ENCODE results near the gene RNASE11. TPM values are rescaled to one million over a fixed set of nuclear protein-coding genes. Genes with fewer than 3 reads are reported as not detected.
"Not testable (repeated sequence)": the region's sequence is repeated elsewhere in the genome, so short reads cannot be mapped to it uniquely, and the experiment has no call there.

The RNASE11 gene
- total RNA-seq, 2 experiments from 2014 or later: not detected

DNA sequence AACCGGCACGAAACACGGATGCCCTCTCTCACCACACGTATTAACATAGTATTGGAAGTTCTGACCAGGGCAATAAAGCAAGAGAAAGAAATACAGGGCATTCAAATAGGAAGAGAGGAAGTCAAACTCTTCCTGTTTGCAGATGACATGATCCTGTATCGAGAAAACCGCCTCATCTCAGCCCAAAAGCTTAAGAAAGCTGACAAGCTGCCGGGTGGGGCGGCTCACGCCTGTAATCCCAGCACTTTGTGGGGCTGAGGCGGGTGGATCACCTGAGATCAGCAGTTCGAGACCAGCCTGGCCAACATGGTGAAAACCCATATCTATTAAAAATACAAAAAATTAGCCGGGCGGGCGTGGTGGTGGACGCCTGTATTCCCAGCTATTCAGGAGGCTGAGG lies 36.0 kb upstream of the RNASE11 start:
- POLR2A ChIA-PET: interaction anchor here (1.0 to 2.6 kb wide), 4 partner anchors 11 to 68 kb away, joined by 3 to 12 read pairs (median 4); no protein-coding TSS in a partner anchor
- CTCF ChIA-PET: interaction anchor here (1.4 kb wide), 1 partner anchor 68 kb away, joined by 5 read pairs; no protein-coding TSS in a partner anchor
- peaks cover 54% of the 10 kb centered on the region for H3K27me3 Mint-ChIP-seq
- DNase-seq: no peak
- H3K27ac Mint-ChIP-seq: no peak overlapping the region
- peaks cover 4% of the 10 kb centered on the region for H3K36me3 Mint-ChIP-seq (ENCODE audit: low read depth)
- H3K4me1 Mint-ChIP-seq: peaks cover 55% of the 10 kb centered on the region
- peaks cover 6% of the 10 kb centered on the region for H3K9me3 Mint-ChIP-seq
- H3K4me3 Mint-ChIP-seq: peak overlapping the region; percentile 66

DNA sequence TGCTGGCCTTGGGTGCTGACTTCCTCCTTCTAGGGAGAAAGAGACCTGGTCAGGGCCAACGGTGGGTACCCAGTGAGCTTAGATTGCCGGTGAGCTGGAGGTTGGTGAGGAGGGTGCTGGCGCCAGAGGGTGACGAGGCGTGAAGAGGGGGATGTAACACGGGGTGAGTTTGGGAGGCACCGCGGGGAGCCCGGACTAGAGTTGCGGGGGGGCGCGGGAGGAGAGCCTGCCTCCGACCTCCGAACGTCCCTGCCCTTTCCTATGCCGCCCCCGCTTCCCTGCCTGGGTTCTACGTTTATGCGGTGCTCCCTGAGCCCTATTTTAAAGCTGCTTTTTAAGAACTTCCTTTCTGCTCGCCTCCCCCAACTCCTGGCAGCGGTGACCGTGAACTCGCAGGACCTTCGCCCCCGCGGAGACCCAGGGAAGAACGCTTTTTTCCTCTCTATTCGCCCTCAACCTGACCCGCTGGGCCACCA lies 35.1 kb upstream of the RNASE11 start:
- Mint-ChIP-seq H3K27me3 (peaks cover 46% of the 10 kb centered on the region), H3K27ac (no peak overlapping the region), H3K4me1 (peaks cover 53% of the 10 kb centered on the region), H3K9me3 (peaks cover 6% of the 10 kb centered on the region), H3K4me3 (peak overlapping the region; percentile 33), H3K36me3 (ENCODE audit: low read depth) (peaks cover 4% of the 10 kb centered on the region)
- CTCF ChIA-PET: interaction anchor here (1.0 to 1.7 kb wide), 5 partner anchors 8 to 167 kb away, joined by 3 to 7 read pairs (median 5); partner anchors contain the start of gene APEX1
- no peak for DNase-seq
- POLR2A ChIA-PET: interaction anchor here (1.0 to 2.6 kb wide), 5 partner anchors 10 to 69 kb away, joined by 3 to 12 read pairs (median 3); no protein-coding TSS in a partner anchor

DNA sequence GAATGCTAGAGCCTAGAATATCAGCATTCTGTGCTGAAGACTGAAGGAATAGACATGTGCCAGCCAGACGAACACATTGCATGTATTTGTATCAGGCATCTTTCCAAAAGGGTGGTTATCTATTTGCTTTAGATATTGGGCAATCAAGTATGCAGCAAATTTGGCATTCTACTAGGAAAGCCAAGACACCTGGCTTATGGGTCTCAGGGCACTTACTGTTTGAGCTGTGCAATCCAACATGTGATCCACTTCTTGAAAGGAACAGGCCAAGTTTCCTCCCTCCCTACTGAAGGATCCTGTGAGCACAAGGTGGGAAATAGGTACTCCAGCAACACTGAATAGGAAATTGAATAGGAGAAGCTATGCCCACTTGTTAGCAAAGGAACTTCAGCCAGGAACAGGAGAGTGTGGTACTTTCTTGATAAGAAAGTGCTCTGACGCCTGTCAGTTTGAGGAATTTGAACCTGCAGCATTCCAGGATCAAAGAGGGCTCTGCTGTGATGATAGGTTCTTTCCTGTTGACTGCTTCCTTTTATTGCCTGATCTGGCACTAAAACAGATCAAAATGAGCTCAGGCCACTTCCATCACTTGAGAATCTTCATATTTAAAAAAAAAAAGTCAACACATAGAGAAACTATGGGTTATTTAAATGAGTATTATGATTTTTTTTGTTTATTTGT lies 33.1 kb upstream of the RNASE11 start:
- Mint-ChIP-seq H3K36me3 (ENCODE audit: low read depth) (peaks cover 4% of the 10 kb centered on the region), H3K27me3 (peaks cover 29% of the 10 kb centered on the region), H3K27ac (no peak overlapping the region), H3K4me3 (no peak overlapping the region), H3K9me3 (peaks cover 6% of the 10 kb centered on the region), H3K4me1 (peaks cover 47% of the 10 kb centered on the region)
- CTCF ChIA-PET: interaction anchor here (0.9 to 1.7 kb wide), 3 partner anchors 8 to 225 kb away, joined by 3 to 7 read pairs (median 4); no protein-coding TSS in a partner anchor
- POLR2A ChIA-PET: interaction anchor here (1.8 kb wide), 1 partner anchor 60 kb away, joined by 4 read pairs; no protein-coding TSS in a partner anchor
- no peak for DNase-seq

DNA sequence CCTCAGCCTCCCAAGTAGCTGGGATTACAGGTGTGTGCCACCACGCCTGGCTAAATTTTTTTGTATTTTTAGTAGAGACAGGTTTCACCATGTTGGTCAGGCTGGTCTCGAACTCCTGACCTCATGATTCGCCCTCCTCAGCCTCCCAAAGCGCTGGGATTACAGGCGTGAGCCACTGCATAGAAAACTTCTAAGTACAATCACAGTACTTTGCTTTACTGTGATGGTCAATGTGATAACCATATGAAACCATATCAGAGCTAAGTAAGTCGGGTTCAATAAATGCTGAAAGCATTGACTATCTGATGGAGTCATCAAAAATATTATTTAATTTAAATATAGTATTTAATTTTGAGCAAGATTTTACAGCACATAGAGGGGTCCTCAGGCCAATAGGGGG lies 31.9 kb upstream of the RNASE11 start:
- POLR2A ChIA-PET: not testable (repeated sequence)

DNA sequence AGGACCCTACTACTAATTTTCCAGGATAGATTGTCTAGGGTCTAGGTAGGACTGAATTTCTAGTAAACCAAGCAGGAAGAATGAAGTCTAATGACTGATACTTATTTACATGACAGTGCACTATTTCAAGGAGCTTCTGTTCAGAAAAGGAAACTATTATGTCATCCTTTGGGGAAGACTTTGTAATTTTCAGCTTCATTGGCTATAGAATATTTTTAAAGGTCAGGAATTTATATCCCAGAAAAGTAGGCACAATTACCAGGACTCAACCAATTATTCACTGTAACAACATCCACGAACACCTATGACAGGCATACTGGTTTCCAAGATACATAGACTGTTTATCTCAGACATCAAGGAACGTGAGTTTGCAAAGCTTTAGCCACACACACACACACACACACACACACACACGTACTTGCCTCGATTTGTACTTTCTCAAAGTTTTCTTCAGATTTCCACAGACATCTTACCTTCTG lies 30.5 kb upstream of the RNASE11 start:
- Mint-ChIP-seq H3K4me3 (no peak overlapping the region), H3K4me1 (peaks cover 29% of the 10 kb centered on the region), H3K27ac (no peak overlapping the region), H3K36me3 (ENCODE audit: low read depth) (no peaks in the 10 kb centered on the region), H3K9me3 (peaks cover 6% of the 10 kb centered on the region), H3K27me3 (peaks cover 10% of the 10 kb centered on the region)
- no peak for DNase-seq
- ChIA-PET CTCF (interaction anchor here (0.7 kb wide), 1 partner anchor 13 kb away, joined by 3 read pairs; no protein-coding TSS in a partner anchor), POLR2A (interaction anchor here (0.8 to 1.0 kb wide), 2 partner anchors 63 to 275 kb away, joined by 3 to 4 read pairs; partner anchors contain the start of gene PARP2)

More for the DNA sequence above, 31.9 kb upstream of the RNASE11 start:
- Mint-ChIP-seq H3K27me3 (peaks cover 18% of the 10 kb centered on the region), H3K4me1 (peaks cover 38% of the 10 kb centered on the region)
- not testable (repeated sequence) for H3K4me3 Mint-ChIP-seq; DNase-seq; H3K9me3 Mint-ChIP-seq; H3K36me3 Mint-ChIP-seq (ENCODE audit: low read depth); H3K27ac Mint-ChIP-seq
- CTCF ChIA-PET: interaction anchor here (0.6 kb wide), 1 partner anchor 236 kb away, joined by 5 read pairs; no protein-coding TSS in a partner anchor

DNA sequence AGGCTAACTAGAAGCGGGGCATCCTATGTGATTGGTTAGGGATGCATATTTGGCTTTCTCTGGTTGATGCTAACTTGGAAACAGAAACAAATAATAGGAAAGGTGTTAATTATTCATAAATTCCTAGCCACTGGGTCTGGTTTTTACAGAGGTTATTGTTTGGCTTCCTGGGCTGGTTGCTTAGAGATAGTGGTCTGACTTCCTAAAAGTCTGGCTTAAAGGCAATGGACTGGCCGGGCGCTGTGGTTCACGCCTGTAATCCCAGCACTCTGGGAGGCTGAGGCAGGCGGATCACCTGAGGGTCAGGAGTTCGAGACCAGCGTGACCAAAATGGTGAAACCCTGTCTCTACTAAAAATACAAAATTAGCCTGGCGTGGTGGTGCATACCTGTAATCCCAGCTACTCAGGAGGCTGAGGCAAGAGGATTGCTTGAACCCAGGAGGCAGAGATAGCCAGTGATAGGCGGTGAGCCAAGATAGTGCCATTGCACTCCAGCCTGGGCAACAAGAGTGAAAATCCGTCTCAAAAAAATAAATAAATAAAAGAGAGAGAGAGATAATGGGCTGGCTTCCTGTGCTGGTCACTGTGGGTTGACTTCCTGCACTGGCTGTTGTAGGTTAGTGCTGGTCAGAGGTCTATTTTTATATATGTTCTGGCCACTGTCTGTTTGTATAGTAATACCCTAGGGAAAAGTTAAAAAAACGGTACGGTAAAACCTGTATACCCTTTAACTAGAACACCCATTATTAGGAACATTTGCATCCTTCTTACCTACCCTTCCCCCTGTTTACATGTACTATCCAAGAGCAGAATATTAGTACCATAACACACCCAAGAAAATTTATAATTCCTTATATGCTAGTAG lies 29.6 kb upstream of the RNASE11 start:
- Mint-ChIP-seq H3K27me3 (peaks cover 8% of the 10 kb centered on the region), H3K36me3 (ENCODE audit: low read depth) (no peaks in the 10 kb centered on the region), H3K4me1 (peaks cover 20% of the 10 kb centered on the region), H3K9me3 (peaks cover 6% of the 10 kb centered on the region), H3K4me3 (no peak overlapping the region), H3K27ac (no peak overlapping the region)
- ChIA-PET POLR2A (interaction anchor here (0.8 to 1.0 kb wide), 2 partner anchors 64 to 274 kb away, joined by 3 to 4 read pairs; partner anchors contain the start of gene PARP2), CTCF (no interaction called here)
- DNase-seq: no peak

DNA sequence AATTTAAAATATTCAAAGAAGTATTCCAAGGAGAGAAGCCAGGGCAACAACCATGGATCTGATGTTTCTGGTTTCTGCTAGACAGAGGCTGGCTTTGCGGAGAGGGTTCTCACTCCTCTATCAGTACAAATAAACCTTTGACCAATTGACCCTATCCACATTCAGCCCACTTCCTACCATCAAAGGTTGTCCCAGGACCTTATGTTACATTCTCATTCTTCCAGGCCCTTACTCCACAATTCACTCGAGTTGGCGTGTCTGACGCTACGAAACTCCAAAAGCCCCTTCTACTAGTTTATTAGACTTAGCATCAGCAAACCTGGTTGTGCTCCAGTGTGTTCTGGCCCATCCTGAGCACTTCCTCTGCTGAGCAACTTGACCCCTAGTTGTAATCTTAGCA lies 28.2 kb upstream of the RNASE11 start:
- POLR2A ChIA-PET: no interaction called here
- H3K27me3 Mint-ChIP-seq: peaks cover 4% of the 10 kb centered on the region

DNA sequence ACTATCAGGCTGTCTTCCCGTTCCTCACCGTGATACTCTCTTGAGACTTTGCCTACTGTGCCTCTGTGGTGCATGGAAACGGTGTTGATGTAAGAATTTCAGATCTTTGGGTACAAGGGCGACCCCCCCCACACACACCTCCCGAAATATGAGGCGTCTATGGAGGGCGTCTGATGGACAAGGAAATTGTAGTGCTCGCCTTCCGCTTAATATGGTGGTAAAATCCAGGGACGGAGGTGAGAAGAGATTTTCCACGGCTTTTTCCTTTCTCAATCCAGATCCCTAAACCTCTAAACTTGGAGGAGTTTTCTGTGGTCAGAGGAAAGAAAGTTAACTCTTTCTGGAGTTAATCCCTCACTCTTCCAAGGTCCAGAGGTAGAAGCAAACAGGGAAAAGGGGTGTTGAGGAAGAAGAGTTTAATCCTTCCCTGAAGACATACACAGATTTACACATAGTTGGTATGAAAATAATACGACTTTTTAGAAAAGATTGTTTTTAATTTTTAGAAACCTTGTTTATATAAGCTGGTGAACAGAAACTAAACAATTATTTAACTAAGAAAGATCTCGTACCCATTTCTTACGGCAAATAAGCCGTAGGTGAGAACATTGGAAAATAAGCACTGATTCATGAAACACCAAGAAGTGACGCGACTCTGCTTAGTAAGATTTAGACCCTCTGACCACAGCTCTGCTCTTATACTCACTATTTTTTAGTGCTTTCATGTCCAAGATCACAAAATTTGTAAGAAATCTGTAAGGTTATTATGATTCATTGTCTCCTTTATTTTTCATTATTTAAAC lies 26.4 kb upstream of the RNASE11 start:
- ChIA-PET POLR2A (interaction anchor here (1.0 to 3.5 kb wide), 10 partner anchors 9 to 272 kb away, joined by 3 to 17 read pairs (median 9); partner anchors contain the start of genes APEX1, OSGEP, PARP2 and PIP4P1), CTCF (interaction anchor here (0.8 to 2.9 kb wide), 16 partner anchors 8 to 286 kb away, joined by 3 to 20 read pairs (median 5); partner anchors contain the start of genes PARP2, PNP and RNASE4)
- H3K36me3 Mint-ChIP-seq (ENCODE audit: low read depth): no peaks in the 10 kb centered on the region

More for the DNA sequence above, 28.2 kb upstream of the RNASE11 start:
- no peak for DNase-seq
- H3K36me3 Mint-ChIP-seq (ENCODE audit: low read depth): no peaks in the 10 kb centered on the region
- no peaks in the 10 kb centered on the region for H3K9me3 Mint-ChIP-seq
- H3K4me1 Mint-ChIP-seq: peaks cover 20% of the 10 kb centered on the region
- CTCF ChIA-PET: interaction anchor here (0.9 kb wide), 1 partner anchor 75 kb away, joined by 3 read pairs; no protein-coding TSS in a partner anchor
- H3K4me3 Mint-ChIP-seq: no peak overlapping the region
- H3K27ac Mint-ChIP-seq: no peak overlapping the region

DNA sequence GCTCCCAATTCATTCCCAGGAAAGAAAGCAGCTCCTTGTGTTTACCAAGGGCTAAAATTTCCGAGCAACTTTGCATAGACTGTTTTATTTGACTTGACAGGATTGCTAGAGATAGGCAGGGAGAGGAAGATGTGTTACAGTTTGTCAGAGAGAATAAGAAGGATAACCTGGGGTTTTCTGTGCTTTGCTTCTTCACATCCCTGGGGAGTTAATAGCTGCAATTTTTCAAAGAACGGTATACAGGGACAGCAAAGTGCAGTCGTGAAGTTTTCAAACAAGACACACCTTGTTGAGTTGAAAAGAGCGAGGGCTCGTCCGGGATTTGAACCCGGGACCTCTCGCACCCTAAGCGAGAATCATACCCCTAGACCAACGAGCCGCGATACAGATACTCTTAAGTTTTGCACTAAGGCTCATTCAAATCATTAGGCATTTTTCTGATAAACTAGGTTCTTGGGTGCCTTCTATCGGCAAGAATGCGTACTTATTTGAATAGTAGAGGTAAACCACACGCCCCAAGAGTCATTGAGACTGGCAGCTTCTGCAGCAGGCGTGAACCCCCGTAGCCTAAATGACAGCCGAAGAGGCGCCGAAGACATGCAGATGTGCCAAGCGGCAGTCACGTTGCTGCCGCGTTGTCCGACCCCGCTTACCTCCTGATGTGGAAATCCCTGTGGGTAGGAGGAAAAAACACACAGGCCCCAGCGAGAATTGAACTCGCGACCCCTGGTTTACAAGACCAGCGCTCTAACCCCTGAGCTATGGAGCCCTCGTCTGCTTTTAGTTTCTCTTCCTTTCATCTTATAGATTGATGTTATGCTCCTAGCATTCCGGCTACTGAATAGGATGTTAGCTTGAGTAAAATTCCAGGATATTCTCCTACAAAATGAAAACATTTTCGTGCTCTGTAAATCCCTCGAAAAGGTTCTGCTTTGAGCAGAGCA lies 25.6 kb upstream of the RNASE11 start:
- Mint-ChIP-seq H3K4me1 (peaks cover 21% of the 10 kb centered on the region), H3K4me3 (no peak overlapping the region), H3K27me3 (peaks cover 3% of the 10 kb centered on the region), H3K9me3 (no peaks in the 10 kb centered on the region), H3K27ac (no peak overlapping the region), H3K36me3 (ENCODE audit: low read depth) (no peaks in the 10 kb centered on the region)
- ChIA-PET CTCF (interaction anchor here (0.6 to 2.9 kb wide), 20 partner anchors 9 to 542 kb away, joined by 3 to 20 read pairs (median 4); partner anchors contain the start of genes PARP2, PNP, RNASE4 and TEP1), POLR2A (interaction anchor here (0.7 to 3.5 kb wide), 16 partner anchors 10 to 284 kb away, joined by 3 to 17 read pairs (median 4); partner anchors contain the start of genes ANG, APEX1, OSGEP and PARP2)
- DNase-seq: peak; percentile 86

More for the DNA sequence above, 26.4 kb upstream of the RNASE11 start:
- Mint-ChIP-seq H3K27me3 (peaks cover 4% of the 10 kb centered on the region), H3K4me3 (no peak overlapping the region), H3K27ac (no peak overlapping the region), H3K4me1 (peaks cover 20% of the 10 kb centered on the region), H3K9me3 (no peaks in the 10 kb centered on the region)
- no peak for DNase-seq

DNA sequence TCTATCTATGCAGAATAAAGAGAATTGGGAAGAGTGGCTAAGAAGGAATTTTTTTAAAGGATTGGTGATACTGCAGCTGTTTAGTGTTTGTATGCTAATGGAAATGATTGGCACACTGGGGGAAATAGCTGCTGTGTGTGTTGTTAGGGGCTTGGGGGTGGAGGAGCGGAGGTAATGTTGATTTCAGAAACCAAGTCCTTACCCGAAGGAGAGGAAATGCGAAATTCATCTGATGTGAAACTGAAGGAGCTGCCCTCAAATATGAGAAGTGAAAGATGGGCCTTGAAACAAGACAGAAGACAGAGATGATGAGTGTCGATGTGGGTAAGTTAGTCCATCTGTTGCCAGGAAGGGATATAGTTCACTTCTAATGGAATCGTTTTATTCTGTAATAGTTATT lies 24.6 kb upstream of the RNASE11 start:
- no peak for DNase-seq
- no peak overlapping the region for H3K27ac Mint-ChIP-seq
- ChIA-PET CTCF (interaction anchor here (1.0 to 2.9 kb wide), 10 partner anchors 10 to 289 kb away, joined by 3 to 20 read pairs (median 9); partner anchors contain the start of genes PARP2, RNASE4 and TEP1), POLR2A (interaction anchor here (1.0 to 3.5 kb wide), 7 partner anchors 11 to 270 kb away, joined by 3 to 17 read pairs (median 10); partner anchors contain the start of genes ANG and PARP2)
- peaks cover 3% of the 10 kb centered on the region for H3K27me3 Mint-ChIP-seq
- H3K9me3 Mint-ChIP-seq: no peaks in the 10 kb centered on the region
- H3K36me3 Mint-ChIP-seq (ENCODE audit: low read depth): no peaks in the 10 kb centered on the region
- H3K4me1 Mint-ChIP-seq: peaks cover 18% of the 10 kb centered on the region
- H3K4me3 Mint-ChIP-seq: no peak overlapping the region

Measured in activated CD4-positive, alpha-beta memory T cell treated with anti-CD3 and anti-CD28 coated beads, Interleukin-2, amount 10 ng/mL, durations not matched to agents 7 days and 5 days (primary cell).